Measurements from ENCODE around the gene CD4. TPM values are rescaled to one million over a fixed set of nuclear protein-coding genes. Genes with fewer than 3 reads are reported as not detected.
"Not testable (repeated sequence)": the region's sequence is repeated elsewhere in the genome, so short reads cannot be mapped to it uniquely, and the experiment has no call there.

CD4 gene
- total RNA-seq, 1 donor from 2014 or later: 7.4 TPM

DNA sequence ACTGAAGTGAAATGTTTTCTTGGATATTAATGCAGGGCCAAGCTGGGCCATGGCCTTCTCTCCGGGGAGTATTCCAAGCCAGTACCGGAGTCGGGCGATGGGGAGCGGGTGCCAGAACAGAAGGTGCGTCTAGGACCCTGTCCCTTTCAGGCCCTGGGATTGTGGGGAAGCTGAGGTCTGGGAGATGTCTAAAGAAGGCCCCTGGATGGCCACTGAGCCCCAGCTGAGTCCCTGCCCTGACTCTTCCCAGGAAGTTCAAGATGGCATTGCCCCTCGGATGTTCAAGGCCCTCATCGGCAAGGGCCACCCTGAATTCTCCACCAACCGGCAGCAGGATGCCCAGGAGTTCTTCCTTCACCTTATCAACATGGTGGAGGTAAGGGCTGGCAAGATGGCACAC, 70.8 kb downstream of the CD4 start:
- intact Hi-C loops (cut with micrococcal nuclease): no loop called here
- TF ChIP-seq, protein P1, sequence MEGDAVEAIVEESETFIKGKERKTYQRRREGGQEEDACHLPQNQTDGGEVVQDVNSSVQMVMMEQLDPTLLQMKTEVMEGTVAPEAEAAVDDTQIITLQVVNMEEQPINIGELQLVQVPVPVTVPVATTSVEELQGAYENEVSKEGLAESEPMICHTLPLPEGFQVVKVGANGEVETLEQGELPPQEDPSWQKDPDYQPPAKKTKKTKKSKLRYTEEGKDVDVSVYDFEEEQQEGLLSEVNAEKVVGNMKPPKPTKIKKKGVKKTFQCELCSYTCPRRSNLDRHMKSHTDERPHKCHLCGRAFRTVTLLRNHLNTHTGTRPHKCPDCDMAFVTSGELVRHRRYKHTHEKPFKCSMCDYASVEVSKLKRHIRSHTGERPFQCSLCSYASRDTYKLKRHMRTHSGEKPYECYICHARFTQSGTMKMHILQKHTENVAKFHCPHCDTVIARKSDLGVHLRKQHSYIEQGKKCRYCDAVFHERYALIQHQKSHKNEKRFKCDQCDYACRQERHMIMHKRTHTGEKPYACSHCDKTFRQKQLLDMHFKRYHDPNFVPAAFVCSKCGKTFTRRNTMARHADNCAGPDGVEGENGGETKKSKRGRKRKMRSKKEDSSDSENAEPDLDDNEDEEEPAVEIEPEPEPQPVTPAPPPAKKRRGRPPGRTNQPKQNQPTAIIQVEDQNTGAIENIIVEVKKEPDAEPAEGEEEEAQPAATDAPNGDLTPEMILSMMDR (IDR thresholded peaks at IDR 0.05; ENCODE audit: borderline replicate concordance): no peak
- Histone ChIP-seq H3K9me3 (replicated peaks) (no peaks in the 10 kb centered on the region), H3K4me1 (no peaks in the 10 kb centered on the region), H3K27me3 (ENCODE audit: low read depth) (no peaks in the 10 kb centered on the region), H3K4me3 (no peak overlapping the region), H3K27ac (replicated peaks) (no peak overlapping the region), H3K36me3 (peaks cover 98% of the 10 kb centered on the region)
- DNase-seq: no peak

DNA sequence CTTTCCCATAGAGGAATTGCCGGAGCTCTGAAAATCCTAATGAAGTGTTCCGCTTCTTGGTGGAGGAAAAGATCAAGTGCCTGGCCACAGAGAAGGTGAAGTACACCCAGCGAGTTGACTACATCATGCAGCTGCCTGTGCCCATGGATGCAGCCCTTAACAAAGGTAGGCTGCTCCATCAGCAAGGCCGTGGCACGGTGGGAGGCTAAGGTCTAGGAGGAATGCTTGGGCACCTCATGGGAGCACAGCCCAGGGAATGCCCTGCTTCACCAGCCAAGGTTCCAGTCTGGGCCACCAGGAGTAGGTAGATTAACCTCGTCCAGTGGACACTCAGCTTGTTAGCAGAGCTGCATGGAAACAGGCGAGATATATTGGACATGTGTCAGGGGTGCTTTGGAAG, 71.6 kb downstream of the CD4 start:
- Histone ChIP-seq H3K36me3 (peaks cover 90% of the 10 kb centered on the region), H3K27ac (replicated peaks) (no peak overlapping the region), H3K4me3 (no peak overlapping the region), H3K4me1 (no peaks in the 10 kb centered on the region), H3K9me3 (replicated peaks) (no peaks in the 10 kb centered on the region), H3K27me3 (ENCODE audit: low read depth) (no peaks in the 10 kb centered on the region)
- DNase-seq: no peak
- intact Hi-C loops (cut with micrococcal nuclease): no loop called here
- TF ChIP-seq, protein P1 (IDR thresholded peaks at IDR 0.05; ENCODE audit: borderline replicate concordance): no peak

DNA sequence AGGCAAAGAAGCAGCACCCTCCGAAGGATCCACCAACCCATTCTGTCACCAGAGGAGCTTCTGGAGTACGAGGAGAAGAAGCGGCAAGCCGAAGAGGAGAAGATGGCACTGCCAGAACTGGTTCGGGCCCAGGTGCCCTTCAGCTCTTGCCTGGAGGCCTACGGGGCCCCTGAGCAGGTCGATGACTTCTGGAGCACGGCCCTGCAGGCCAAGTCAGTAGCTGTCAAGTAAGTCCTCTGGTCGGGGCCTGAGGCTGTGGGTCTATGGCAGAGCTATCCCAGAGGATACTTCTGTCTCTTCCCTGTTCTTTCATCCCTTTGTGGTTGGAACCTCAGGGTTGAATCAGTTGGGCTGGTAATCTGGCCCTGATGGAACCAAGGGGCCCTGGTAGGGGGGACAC, 72.1 kb downstream of the CD4 start:
- Histone ChIP-seq H3K36me3 (peaks cover 85% of the 10 kb centered on the region), H3K9me3 (replicated peaks) (no peaks in the 10 kb centered on the region), H3K4me1 (no peaks in the 10 kb centered on the region), H3K4me3 (no peak overlapping the region), H3K27me3 (ENCODE audit: low read depth) (no peaks in the 10 kb centered on the region), H3K27ac (replicated peaks) (no peak overlapping the region)
- TF ChIP-seq, protein P1 (IDR thresholded peaks at IDR 0.05; ENCODE audit: borderline replicate concordance): no peak
- no peak for DNase-seq
- intact Hi-C loops (cut with micrococcal nuclease): no loop called here

DNA sequence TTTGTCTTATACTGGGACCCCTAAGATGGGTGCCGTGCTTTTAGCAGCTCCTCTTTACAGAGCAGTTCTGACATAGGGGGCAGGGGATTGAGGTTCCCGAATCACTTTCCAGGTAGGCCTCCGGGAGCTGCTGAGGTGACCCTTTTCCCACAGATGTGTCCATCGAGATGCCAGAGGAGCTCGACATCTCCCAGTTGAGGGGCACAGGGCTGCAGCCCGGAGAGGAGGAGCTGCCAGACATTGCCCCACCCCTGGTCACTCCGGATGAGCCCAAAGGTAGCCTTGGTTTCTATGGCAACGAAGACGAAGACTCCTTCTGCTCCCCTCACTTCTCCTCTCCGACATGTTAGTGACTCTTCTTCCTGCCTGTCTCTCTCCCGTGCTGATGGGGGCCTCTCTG, 73.7 kb downstream of the CD4 start:
- intact Hi-C loops (cut with micrococcal nuclease): no loop called here
- H3K4me3 ChIP-seq: no peak overlapping the region
- DNase-seq: no peak
- H3K9me3 ChIP-seq (replicated peaks): no peaks in the 10 kb centered on the region
- no peaks in the 10 kb centered on the region for H3K27me3 ChIP-seq (ENCODE audit: low read depth)
- TF ChIP-seq, protein P1 (IDR thresholded peaks at IDR 0.05; ENCODE audit: borderline replicate concordance): no peak
- peaks cover 69% of the 10 kb centered on the region for H3K36me3 ChIP-seq
- no peak overlapping the region for H3K27ac ChIP-seq (replicated peaks)
- H3K4me1 ChIP-seq: peaks cover 12% of the 10 kb centered on the region

DNA sequence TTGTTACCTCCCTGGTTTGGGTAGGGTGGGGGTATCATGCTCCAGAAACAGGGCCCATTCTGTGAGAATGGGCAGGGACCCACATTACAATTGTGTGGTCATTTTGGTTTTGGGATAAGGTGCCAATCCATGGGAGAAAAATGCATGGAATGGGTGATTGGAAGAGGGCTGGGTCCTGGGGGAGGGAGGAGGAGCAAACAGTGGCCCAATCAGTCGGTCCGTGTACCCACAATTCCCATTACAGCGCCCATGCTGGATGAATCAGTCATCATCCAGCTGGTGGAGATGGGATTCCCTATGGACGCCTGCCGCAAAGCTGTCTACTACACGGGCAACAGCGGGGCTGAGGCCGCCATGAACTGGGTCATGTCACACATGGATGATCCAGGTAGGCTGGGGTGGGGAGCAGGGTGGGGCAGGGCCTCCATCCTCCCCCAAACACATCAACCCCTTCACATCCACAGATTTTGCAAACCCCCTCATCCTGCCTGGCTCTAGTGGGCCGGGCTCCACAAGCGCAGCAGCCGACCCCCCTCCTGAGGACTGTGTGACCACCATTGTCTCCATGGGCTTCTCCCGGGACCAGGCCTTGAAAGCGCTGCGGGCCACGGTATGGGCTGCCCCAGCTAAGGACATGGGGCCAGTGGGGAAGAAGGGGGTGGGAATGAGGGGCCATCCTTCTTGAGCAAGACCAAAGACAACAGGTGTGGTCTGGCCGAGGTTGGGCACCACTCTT, 74.4 kb downstream of the CD4 start:
- Histone ChIP-seq H3K4me1 (peaks cover 20% of the 10 kb centered on the region), H3K36me3 (peaks cover 63% of the 10 kb centered on the region), H3K4me3 (no peak overlapping the region), H3K27ac (replicated peaks) (no peak overlapping the region), H3K9me3 (replicated peaks) (no peaks in the 10 kb centered on the region), H3K27me3 (ENCODE audit: low read depth) (no peaks in the 10 kb centered on the region)
- no peak for DNase-seq
- intact Hi-C loops (cut with micrococcal nuclease): no loop called here
- TF ChIP-seq, protein P1 (IDR thresholded peaks at IDR 0.05; ENCODE audit: borderline replicate concordance): no peak

DNA sequence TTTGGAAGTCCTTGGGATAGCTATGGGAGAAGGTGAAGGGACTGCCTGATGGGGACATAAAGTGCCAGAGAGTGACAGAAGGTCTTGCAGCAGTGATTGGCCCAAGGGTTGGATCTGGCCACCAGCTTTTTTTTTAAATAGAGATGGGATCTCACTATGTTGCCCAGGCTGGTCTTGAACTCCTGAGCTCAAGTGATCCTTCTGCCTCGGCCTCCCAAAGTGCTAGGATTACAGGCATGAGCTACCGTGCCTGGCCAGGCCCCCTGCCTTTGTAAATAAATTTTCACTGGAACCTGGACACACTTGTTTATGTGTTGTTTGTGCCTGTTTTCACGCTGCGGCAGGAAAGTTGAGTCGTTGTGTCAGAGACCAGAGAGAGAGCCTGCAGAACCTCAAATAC, 76.0 kb downstream of the CD4 start:
- intact Hi-C loops (cut with micrococcal nuclease): not testable (repeated sequence)
- H3K36me3 ChIP-seq: peaks cover 63% of the 10 kb centered on the region

More for the DNA sequence above, 76.0 kb downstream of the CD4 start:
- DNase-seq; H3K9me3 ChIP-seq (replicated peaks); H3K4me3 ChIP-seq; H3K27me3 ChIP-seq (ENCODE audit: low read depth); H3K27ac ChIP-seq (replicated peaks): not testable (repeated sequence)
- H3K4me1 ChIP-seq: peaks cover 34% of the 10 kb centered on the region
